HG03521 (cell line): ENCODE results near the gene CHD6.
"Not testable (repeated sequence)": the region's sequence is repeated elsewhere in the genome, so short reads cannot be mapped to it uniquely, and the experiment has no call there.

Source experiments
- ATAC-seq: cut with Tn5 transposase; IDR thresholded peaks from one replicate; pipeline ENCODE4 v1.9.1; 2021; ENCODE audit warnings: mild to moderate bottlenecking, moderate library complexity; ENCODE audit not compliant: unreplicated experiment

The CHD6 gene

DNA sequence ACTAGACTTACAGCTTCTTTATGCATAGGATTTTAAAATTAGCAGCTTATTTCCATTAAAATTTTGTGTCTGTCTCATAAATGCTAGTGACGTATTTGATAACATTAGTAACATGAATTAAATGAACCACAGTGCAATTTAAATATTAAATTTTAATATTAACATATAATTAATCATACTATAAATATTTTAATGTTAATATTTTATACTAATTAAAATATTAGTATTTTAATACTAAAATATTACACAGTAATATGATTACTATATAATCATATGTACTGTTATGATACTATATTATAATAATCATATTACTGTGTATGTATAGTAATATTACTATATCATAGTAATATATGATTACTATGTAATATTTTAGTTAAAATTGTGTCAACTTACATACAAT lies 73.7 kb downstream of the CHD6 start:
- no peak for ATAC-seq

DNA sequence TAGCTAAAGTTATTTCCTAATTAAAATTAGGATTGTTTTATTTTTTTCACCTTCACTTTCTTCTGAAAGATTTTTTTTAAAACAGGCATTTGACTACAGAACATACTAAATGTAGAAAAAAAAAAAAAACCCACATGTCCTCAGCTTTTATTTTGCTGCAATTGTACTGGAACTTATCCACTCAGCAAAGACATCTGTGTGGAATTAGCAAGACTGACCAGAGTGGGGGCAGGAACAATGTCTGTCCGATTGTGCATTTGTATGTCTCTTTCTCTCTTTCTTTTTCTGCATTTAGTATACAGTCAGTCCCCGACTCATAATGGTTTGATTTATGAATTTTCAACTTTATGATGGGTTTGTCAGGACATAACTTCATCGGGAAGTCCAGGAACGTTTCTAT lies 77.3 kb downstream of the CHD6 start:
- no peak for ATAC-seq

DNA sequence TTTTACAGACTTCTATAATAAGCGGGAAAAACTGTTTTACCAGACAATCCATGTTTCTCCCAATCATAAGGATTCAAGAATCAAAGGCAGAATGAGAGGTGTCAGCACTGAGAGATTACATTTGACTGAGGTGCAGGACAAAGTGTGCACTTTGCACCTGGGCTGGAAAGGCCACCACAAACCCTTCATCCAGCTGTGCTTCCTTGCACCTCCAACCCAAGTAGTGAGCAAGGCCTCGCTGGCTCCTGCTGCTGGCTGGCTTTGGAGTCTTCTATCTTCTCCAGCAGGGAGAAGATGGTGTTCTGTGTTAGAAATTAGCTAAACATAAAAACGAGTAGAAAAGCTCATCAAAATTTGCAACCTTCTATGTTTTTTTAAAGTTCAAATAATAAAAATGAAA lies 77.7 kb downstream of the CHD6 start:
- ATAC-seq = no peak

DNA sequence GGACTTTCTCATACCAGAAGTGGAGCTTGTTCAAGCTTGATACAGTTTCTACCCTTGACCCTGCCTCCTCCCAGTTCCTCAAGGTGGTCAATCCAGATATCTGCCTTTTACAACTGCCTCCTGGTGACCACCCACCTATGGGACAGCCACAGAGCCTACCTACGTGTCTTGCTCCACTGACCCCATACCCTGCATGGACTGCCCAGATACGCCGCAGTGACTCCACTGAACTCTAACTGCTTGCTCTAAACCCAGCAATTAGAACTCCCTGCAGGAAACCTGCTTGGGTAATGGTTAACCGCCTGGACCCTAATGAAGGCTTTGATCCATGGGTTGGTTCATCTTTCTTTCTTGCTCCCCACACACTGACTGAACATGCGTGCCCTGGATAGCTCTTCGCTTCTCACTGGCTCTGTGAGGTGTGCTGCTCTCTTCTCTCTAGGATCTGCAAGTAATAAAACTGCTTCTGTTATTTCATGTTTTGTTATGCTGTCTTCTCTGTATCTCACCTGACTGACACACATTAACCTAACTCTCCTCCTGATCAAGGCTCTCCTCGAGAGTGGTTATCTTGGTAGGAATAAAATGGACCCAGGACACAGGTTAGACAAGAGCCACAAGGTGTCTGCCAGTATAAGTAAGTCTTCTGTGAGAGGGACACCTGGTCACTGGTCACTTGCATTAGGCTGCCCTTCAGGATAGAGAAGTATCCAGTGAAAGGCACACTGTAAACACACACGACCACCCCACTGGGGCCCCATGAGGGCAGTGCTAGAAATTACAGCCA lies 79.2 kb downstream of the CHD6 start:
- ATAC-seq = no peak

DNA sequence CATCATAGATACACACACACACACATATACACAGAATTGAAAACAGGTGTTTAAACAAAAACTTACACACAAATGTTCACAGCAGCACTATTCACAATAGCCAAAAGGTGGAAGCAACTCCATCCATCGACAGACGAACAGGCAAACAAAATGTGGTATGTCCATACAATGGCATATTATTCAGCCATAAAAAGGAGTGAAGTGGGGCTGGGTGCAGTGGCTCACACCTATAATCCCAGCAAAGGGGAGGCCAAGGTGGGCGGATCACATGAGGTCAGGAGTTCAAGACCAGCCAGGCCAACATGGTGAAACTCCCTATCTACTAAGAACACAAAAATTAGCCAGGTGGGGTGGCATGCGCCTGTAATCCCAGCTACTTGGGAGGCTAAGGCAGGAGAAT lies 80.3 kb downstream of the CHD6 start:
- ATAC-seq = no peak

DNA sequence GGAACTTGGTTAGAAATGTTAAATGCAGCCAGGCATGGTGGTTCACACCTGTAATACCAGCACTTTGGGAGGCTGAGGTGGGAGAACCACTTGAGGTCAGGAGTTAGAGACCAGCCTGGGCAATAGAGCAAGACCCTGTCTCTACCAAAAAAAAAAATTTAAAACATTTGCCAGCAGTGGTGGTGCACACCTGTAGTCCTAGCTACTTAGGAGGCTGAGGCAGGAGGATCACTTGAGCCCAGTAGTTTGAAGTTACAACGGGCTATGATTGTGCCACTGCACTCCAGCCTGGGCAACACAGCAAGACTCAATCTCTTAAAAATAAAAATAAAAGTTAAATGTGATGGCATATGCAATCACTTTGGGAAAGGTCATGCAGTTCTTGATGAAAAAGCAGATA lies 82.6 kb downstream of the CHD6 start:
- not testable (repeated sequence) for ATAC-seq

DNA sequence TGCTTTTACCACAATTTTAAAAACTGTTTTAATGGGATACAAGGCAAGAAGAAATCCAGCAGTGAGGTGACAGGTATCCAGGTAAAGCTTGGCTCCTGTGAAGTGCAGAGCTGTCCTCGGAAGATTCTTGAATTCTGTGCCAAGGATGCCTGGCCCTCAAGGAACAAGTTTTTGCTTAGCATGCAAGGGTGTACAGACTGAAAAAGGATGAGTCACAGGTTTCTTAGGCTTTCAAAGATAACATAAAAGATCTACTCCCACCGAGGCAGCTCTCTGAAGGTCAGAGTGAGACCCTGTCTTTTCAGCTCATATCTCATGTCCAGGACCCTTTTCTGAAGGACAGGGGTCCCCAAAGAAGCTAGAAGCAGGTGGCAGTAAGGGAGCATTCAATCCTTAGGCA lies 83.3 kb downstream of the CHD6 start:
- no peak for ATAC-seq

DNA sequence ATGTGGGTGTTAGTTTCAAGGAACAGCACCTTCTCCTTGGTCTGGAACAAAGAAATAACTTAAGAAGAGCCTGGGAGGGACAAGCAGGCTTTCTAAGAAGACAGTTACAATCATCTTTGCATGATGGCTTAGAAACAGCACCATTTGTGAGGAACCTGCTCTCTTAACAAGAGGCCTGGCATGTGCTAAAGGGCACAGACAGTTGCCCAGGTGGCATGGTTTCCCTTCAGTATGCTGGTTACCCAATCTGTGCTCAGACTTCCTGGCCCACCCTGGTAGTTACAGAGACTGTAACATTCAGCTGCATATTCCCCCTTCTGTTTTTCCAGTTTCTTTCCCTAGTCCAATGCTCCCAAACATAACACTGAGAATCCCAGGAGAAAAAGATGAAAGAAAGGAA lies 84.0 kb downstream of the CHD6 start:
- no peak for ATAC-seq

DNA sequence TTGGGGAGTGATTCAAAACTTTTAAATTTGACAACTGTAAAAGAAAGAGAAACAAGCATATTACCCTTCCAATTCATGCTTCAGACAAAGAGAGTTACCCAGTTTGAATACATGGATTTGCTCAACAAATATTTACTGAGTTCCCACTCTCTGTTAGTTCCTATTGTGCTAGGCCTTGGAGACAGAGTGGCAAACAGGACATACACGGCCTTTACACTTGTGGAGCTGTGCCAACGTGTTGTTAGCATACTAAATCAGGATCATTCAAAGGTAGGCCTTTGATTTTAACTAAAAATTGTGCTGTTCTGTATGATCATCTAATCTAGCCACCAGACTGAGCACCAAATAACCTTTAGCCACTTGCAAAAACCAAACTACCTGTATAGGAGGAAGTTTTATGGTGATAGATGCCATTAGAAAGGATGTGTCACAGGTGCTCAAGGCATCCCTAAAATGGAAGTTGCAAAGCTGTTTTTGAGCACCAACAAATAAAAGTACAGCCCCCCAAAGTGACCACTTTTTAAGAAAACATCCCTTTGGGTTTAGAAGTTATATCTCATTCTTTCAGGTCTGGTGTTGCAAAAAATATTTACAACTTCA lies 84.5 kb downstream of the CHD6 start:
- no peak for ATAC-seq

DNA sequence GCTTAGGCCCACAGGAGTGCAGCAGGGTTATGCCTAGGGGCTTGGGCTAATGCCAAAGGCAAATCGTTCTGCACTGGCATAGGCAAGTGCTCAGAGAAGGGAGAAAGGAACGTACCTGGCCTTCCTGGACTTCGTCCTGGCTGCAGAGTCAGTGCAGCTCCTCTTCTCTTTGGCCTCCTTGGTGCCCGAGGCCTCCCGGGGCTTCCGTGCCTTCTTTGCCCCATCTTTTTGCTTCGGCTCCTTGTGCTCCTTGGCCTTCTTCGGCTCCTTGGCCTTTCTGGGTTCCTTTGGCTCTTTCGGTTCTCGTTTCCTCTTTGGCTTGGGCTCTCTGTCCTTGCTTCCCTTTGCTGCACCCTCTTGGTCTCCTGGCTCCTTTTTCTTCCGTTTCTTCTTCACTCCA lies 85.2 kb downstream of the CHD6 start:
- ATAC-seq = no peak

DNA sequence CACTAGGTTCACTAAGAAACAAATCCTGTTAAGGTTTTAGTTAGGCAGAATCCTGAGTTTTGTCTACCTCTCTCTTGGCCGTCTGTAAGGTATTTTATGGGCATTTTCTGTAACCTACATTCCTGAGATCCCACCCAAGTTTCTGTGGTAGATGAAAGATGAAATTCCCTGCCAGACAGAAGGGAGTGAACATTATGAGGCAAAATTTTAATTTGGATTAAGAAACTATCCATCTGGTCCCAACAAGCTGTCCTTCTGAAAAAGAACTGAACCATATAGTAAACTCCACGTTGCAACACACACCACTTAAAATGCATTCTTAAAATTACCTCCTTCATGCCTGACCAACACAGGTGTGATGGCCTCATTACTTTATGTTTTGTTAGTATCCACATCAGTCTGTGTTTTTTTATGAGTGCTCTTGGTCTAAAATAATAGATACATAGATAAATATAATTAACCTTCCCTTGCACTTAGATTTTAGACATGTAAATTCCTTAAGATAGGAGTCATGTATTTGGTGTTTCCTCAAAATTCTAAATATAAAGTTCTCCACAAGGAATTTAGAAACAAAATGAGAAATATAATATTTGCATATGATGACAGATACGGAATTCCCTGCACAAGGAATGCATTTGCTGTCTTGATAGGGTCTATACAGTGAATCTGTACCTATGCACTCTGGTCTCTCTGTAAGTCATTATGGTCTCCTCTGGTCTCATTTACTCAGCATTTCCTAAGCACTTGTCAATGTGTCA lies 86.5 kb downstream of the CHD6 start:
- no peak for ATAC-seq

DNA sequence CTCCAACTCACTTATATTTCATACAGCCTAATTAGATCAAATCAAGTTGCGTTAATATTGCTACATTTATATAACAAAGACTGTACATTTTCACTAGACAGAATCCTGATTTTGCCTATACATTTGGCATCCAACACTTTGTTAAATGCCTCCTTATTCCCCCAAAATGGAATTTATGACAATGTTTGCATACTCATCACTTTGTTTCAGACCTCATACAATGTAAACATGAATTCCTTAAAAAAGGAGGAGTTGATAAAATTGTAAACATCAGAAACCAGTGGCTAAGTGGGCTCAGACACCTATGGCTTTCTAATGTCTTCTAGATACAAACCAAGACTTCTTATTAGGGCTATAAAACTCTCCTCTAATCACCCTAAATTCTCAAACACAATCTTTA lies 87.3 kb downstream of the CHD6 start:
- ATAC-seq = no peak

DNA sequence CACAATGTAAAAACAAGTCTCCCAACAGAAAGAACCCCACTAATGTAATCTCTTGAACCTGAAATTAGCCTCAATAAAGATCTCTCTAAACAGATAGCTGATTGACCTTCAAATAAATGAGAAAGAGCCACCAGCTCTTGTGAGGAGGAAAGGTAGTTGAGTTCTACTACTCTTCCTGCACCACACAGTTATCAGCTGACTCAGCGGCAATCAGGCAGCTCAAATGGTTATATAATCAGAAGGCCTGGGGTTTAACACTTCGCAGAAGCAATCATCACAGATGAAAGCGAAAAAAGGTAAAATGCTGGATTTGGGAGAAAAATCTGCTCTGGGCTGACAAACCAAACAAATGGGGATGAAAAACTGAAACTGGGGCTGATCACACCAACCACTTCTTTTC lies 91.8 kb downstream of the CHD6 start:
- ATAC-seq = no peak

DNA sequence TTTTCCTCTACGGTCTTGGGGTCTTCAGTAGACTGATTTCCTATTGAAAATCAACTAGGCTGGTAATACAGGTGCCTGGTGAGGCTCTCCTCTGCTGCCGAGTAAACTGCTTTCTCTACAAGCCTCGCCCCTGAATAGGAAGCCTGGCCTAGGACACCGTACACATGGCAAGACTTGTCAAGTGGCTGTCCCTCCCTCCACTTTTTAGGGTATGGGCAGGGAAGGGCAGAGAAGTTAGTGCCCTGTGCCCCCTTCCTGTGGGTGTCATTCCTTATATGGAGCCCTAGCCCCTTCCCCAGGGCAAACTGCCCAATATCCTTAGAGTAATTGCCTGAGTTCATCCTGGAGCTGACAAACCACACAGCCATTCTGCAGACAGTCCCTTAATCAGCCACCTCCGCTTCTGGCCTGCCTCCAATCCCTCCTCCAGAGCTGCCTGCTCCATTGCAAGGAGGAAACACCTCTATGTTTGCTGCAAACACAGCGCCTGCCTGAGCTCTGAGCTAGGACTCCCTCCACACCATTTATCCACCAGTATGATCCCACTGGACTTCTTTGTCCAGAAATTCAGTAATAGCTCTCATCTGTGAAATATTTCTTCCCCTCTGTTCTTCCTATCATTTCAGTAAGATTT lies 93.1 kb downstream of the CHD6 start:
- no peak for ATAC-seq

DNA sequence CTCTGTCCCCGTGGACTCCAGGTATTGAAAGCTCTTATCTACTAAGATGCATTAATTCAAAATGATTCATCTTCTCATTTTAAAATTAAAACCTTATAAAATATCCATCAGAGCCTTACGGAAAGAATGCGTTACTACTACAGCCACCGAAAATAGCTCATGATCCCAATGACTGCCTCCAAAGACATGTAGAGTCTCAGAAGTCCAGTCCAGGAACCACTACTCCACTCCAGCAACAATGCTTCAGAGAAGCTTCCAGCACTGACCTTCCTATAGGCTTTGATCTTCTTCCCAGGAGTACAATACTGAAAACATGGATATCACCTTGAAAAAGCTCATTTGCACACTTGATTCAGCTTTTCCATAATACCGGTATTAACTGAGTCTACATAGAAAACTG lies 94.3 kb downstream of the CHD6 start:
- no peak for ATAC-seq

DNA sequence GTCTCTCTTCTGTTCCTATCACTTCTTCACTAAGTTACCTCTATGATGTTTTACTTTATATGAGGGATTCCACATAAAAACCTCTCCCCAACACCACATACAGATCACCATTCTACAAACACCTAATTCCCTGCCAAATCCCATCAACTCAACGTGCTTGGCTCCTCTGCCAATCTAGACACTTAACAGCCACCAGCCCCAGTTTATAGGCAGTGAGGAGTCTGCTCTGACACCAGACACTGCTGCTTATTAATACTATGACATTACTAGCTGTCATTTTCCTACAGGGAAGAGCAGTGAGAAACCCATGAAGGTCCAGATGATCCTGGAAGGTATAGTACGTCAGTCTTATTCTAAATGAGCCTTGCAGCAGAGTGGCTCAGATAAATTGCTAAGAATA lies 104.3 kb downstream of the CHD6 start:
- ATAC-seq = no peak

DNA sequence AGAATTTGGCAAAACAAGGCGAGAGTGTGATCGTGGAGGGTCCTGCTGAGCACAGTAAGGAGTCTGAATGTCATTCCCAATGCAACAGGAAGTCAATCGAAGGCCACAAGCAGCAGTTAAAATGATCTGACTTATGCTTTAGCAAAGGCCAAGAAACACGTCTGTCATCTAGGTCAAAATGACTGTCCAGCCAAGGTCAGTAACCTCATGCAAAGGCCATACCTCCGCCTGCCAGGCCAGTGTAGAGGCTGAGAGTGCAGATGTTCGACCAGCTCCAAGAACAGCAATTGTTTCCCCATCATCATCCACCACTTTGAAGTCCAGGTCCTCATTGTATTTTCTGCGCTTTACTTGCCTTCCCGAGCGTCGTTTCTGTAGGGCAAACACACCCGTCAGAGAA lies 105.6 kb downstream of the CHD6 start:
- ATAC-seq = no peak

DNA sequence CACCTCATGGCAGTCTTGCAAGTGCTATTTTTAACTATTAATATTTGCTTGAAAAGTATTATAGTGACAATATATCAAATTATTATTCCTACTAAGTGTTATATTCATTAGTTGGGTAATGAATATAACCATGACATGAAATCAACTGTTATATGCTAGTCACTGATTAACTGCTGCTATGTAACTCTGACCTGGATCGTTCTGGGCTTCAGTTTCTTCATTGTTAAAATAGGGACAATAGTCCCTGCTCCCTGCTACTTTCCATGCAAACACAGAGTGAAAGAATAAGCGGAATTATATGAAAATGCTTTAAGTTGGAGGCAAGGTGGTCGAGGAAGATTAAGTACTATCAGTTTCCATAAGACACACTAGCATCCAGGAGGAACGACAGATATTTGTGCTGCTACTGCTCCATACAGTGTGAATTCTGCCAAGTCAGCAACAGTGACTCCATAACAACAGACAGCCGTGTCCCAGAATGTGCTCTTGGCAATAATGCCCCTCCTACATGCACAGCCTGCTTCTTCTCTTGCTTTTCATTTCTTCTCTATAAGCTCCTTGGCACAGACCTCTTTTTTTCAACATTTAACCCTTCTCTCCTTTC lies 107.2 kb downstream of the CHD6 start:
- ATAC-seq = no peak

DNA sequence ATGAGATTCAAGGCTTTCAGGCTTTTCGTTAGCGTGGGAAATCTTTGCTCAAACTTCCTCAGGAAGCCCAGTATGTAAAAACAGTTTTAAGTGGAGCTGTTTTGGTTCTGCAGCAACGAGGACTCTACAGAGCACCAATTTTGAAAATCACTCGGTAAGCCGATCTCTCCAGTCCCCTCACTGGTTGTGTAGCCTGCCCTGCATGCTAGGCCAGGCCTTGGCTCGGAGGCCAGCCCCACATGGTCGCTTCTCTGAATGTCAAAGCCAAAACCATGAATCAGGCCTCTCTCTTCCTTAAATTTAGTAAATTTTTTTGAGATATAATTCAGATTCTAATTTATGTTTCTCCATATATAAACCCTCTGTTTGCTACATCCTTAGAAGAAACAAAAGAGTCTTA lies 108.0 kb downstream of the CHD6 start:
- no peak for ATAC-seq

DNA sequence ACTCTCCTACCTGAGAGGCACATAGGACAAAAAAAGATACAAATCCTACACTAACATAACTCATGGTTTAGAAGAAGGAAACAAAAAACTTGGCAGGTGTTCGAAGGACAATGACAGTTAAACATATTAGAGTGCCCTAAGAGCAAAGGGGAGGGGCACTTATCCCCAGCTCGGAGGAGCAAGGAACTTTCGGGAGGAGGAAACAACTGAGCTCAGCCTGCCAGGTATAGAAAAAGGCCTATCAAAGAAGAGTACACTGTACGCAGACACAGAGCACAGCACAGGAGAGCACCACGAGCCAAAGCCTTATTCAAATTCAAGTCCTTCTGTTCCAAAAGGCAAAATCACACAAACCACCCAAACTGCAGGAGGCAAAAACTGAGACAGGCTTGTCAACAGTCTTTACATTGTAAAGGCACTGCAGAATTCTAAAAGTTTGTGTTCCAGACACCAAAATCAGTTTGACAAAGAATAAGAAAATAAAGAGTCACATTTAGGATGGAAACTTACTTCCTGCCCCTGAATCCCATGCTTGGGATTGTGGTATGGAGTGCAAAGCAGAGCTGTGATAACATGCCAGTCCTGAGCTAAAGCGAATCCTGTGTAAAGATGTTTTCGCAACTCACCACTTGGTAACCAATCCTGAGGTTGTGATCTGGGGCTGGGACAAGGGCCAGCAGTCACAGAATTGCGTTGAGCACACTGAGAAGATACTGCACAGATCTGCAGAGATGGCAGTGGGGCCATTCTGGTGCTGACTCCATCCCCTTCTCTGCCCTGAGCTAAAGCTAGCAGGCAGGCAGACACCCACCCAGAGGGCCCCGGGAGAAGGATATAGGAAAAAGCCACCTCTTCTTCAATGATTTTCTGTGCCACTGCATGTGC lies 108.6 kb downstream of the CHD6 start:
- ATAC-seq = no peak
